HEK293T (cell line): Measurements from ENCODE around the gene INO80.

ENCODE experiments used
- ARNT ChIP-seq: fragments of 450-650 bp; IDR thresholded peaks from 2 replicates; pipeline ENCODE4 v1.6.1; 2017; ENCODE audit warnings: mild to moderate bottlenecking
- BHLHE40 ChIP-seq: fragments of 450-650 bp; IDR thresholded peaks from 2 replicates; pipeline ENCODE4 v1.6.1; 2016; ENCODE audit warnings: mild to moderate bottlenecking, moderate library complexity, borderline replicate concordance
- ELF4 ChIP-seq: fragments of 450-650 bp; IDR thresholded peaks from 2 replicates; pipeline ENCODE4 v1.6.1; 2017; ENCODE audit warnings: antibody characterized with exemption
- FOXA1 ChIP-seq: fragments of 450-650 bp; IDR thresholded peaks from 2 replicates; pipeline ENCODE4 v1.6.1; 2016; ENCODE audit warnings: mild to moderate bottlenecking
- FOXK2 ChIP-seq: fragments of 450-650 bp; IDR thresholded peaks from 2 replicates; pipeline ENCODE4 v1.6.1; 2016; ENCODE audit warnings: mild to moderate bottlenecking
- FOXM1 ChIP-seq: fragments of 450-650 bp; IDR thresholded peaks from 2 replicates; pipeline ENCODE4 v1.6.1; 2017; ENCODE audit warnings: mild to moderate bottlenecking, borderline replicate concordance
- TARDBP ChIP-seq: fragments of 450-650 bp; IDR thresholded peaks from 2 replicates; pipeline ENCODE4 v1.6.1; 2016

GRCh38 chr15:41125063-41125669 is 9.1 kb upstream of the INO80 start:
- TF ChIP-seq BHLHE40 = no peak
- TF ChIP-seq FOXA1 = no peak
- no peak for TF ChIP-seq FOXM1
- no peak for TF ChIP-seq ELF4
- no peak for TF ChIP-seq TARDBP
- no peak for TF ChIP-seq FOXK2
- TF ChIP-seq ARNT = no peak
